HG03196 (cell line): Measurements from ENCODE around the gene CYS1.
A peak's percentile ranks its signal among the peaks of the same experiment; 100 is the strongest.
"Not testable (repeated sequence)": the region's sequence is repeated elsewhere in the genome, so short reads cannot be mapped to it uniquely, and the experiment has no call there.

Source experiments
- ATAC-seq: cut with Tn5 transposase; IDR thresholded peaks from one replicate; pipeline ENCODE4 v1.9.1; 2021; ENCODE audit not compliant: unreplicated experiment

CYS1 gene

DNA sequence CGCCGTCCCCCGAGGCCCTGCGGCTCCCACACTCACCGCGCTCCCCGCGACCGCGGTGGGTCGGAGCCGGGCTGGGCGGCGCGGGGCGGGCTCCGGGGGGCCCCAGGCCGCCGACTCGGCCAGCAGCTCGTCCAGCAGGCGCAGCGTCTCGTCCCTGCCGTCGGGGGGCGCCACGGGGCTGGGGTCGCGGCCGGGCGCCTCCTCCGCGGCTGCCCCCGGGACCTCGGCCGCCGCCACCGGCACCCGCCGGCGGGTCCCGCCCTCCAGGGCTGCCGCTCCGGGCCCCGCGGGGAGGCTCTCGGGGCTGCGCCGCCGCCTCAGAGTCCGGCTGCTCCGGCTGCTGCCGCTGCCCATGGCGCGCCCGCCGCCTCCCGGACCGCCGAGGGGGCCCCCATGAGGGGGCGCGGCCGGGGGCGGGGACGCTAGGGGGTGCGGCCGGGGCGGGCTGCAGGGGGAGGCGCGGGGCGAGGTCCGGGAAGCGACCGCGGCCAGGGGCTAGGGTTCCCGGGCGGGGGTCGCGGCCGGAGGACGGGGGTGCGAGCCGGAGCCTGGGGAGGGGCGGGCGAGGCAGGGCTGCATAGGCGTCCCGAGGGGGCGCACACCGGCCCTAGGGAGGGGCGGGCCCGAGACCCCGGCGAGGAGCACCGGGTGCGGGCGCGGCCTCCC, at the start of gene CYS1:
Gene CYS1, minus strand, starts transcription at position 542 of the 666 bp plus-strand sequence. Its CDS starts 188 bp downstream, at position 354.
- ATAC-seq, result peak; percentile 38

- ATAC-seq, result no peak
These were observed 49.3 kb upstream of the CYS1 start for GRCh38 chr2:10129490-10129889.

DNA sequence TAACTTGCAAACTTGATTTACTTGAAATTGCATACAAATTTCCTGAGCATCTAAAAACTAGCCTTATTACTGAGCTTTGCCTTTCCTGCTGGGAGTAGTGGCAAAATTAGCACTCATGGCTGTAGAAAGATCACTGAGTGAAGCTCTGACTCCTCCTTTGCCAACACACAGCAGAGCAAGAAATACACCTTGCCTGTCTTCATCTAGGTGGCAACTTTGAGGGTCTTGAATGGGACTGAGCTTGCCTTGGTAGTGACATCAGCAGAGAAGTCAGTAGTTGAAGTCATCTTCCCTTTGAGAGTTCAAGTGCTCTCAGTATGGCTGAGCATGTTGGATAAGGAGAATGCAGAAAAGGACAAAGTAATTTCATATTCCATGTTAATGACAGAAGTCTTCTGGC, 48.2 kb upstream of the CYS1 start:
- no peak for ATAC-seq

DNA sequence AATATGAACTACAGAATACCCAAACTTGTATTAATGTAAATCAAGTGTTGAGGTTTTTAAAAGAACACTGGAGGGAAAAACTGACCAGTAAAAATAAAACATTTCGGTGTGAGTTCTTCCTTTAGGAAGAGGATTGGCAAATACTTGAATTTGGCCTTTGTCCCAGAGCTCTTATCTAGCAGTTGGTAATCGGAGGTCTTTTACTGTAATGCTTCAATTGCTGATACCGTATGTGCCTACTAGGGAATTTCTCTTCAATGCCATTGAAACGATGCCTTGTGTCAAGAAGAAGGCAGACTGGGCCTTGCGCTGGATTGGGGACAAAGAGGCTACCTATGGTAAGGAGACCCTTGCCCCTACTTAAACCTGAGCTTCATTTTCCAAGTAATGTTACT, 46.4 kb upstream of the CYS1 start:
- no peak for ATAC-seq

GRCh38 chr2:10125842-10126631, 45.8 kb upstream of the CYS1 start:
- ATAC-seq, result no peak

GRCh38 chr2:10124538-10125045, 44.4 kb upstream of the CYS1 start:
- ATAC-seq, result no peak

GRCh38 chr2:10123281-10123680, 43.1 kb upstream of the CYS1 start:
- no peak for ATAC-seq

GRCh38 chr2:10122500-10123280, 42.5 kb upstream of the CYS1 start, which contains the start of gene RRM2:
TSS of gene RRM2 (plus strand) at chr2:10122739. CDS start at chr2:10122799, 60 bp downstream.
- peak; percentile 60 for ATAC-seq

DNA sequence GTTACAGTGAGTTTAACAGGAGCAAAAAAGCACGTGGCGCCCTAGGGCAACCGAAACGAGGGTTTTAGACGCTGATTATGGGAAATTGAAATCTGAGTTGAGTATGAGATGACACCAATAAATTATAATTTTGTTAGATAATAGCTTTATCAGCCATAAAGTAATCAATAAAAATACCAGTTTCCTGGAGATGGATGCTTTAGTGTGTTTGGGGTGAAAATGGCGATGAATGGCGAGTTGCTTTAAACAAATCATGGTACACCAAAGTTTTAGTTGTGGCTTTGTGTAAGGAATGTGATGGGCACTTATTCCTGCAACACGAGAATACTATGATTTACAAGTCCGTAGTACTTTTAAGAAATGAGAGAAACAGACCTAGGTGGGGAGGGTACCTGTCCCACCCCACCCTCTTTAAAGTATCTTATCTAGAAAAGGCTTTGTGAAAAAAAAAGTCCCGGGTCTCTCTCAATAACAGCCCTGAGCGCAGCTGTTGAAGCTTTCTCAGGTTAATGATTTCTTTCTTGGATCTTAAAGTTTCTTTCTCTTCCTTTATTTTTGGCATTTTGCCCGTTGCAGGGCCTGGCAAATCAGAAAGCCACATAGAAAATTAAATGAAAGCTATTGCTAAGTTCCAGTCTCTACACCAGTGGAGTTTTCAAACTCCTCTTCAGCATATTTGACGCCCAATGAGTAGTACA, 40.8 kb upstream of the CYS1 start:
- no peak for ATAC-seq

GRCh38 chr2:10120158-10120876, 40.1 kb upstream of the CYS1 start:
- peak; percentile 56 for ATAC-seq

DNA sequence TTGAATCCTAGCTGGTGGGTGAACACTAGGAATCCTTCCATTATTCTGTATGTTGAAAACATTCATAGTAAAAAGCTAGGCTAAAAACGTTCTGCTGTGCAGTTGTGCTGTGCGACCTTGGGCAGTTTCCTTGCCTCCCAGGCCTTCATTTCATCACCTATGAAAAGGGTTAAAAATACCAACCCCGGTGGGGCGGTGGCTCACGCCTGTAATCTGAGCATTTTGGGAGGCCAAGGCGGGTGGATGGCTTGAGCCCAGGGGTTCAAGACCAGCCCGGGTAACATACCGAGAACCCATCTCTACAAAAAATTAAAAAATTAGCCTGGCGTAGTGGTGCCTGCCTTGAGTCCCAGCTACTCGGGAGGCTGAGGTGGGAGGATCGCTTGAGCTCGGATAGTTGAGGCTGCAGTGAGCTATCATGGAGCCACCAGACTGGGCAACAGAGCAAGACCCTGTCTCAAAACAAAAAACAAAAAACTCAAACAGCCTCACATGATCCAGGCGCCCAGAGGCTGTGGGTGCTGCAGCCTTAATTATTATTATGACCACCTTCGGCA, 39.5 kb upstream of the CYS1 start:
- ATAC-seq, result no peak

DNA sequence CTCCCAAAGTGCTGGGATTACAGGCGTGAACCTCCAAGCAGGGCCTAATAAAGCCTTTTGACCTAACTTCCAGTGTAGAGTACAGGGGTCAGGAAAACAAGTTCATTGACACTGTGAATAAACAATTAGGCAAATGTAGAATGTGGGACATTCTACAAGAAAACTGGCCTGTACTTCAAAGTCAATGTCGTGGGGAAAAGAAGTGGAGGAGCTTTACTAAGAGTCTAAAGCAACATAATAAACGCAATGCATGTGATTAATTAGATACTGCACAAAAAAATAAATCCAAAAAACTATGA, 38.8 kb upstream of the CYS1 start:
- ATAC-seq, result no peak

DNA sequence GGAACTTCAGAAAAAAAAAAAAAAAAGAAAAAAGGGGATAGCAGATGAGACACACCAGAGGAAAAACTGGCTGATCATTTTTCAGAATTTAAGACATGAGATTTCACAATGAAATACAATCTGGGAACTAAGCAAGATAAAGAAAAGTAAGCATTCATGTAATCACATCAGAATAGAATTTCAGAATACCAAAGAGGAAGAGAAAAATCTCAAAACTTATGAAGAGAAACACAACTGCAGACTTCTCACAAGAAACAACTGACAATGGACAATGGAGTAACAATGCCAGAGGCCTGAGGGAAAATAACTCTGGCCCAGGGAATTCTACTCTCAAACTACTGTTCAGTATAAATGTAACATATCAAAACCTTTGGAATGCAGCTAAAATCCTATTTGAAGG, 29.1 kb upstream of the CYS1 start:
- ATAC-seq, result no peak

DNA sequence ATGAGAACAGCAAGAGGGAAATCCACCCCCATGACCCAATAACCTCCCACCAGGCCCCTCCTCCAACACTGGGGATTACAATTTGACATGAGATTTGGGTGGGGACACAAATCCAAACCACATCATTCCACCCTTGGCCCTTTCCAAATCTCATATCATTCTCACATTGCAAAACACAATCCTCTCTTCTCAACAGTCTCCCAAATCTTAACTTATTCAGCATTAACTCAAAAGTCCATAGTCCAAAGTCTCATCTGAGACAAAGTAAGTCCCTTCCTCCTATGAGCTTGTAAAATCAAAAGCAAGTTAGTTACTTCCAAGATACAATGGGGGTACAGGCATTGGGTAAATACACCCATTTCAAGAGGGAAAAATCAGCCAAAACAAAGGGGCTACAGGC, 24.7 kb upstream of the CYS1 start:
- not testable (repeated sequence) for ATAC-seq

GRCh38 chr2:10103179-10103578, 23.0 kb upstream of the CYS1 start:
- ATAC-seq, result no peak

- ATAC-seq, result no peak
These were observed 21.3 kb upstream of the CYS1 start for GRCh38 chr2:10101491-10101890.

- peak; percentile 63 for ATAC-seq
These were observed 17.3 kb upstream of the CYS1 start for GRCh38 chr2:10097352-10098148.

- ATAC-seq, result no peak
These were observed 16.4 kb upstream of the CYS1 start for GRCh38 chr2:10096641-10097040.

- no peak for ATAC-seq
These were observed 15.0 kb upstream of the CYS1 start for GRCh38 chr2:10095175-10095574.
